NT2/D1 (cell line): ENCODE measurements around the gene SLC45A1.

Experiments used
- DNase-seq: peaks from one replicate; pipeline ENCODE4 v3.0.0-alpha.2; 2011; ENCODE audit warnings: low read depth, low spot score
- H3K27me3 ChIP-seq: 2 replicates; pipeline ENCODE4 v1.6.0; 2011; ENCODE audit warnings: mild to moderate bottlenecking; ENCODE audit not compliant: insufficient read length, insufficient read depth
- H3K36me3 ChIP-seq: 2 replicates; pipeline ENCODE4 v1.6.1; 2011; ENCODE audit warnings: mild to moderate bottlenecking, low read length, mixed read lengths; ENCODE audit not compliant: insufficient read depth, insufficient read length
- H3K4me1 ChIP-seq: 2 replicates; pipeline ENCODE4 v1.5.1; 2011; ENCODE audit not compliant: insufficient read depth, insufficient read length
- H3K4me3 ChIP-seq: 2 replicates; pipeline ENCODE4 v1.5.1; 2011; ENCODE audit warnings: low read depth; ENCODE audit not compliant: insufficient read length
- H3K9ac ChIP-seq: 2 replicates; pipeline ENCODE4 v1.6.0; 2011; ENCODE audit warnings: low read depth; ENCODE audit not compliant: insufficient read length
- H3K9me3 ChIP-seq: 2 replicates; pipeline ENCODE4 v1.5.1; 2011; ENCODE audit warnings: mild to moderate bottlenecking, low read length; ENCODE audit not compliant: insufficient read depth
- SUZ12 ChIP-seq: IDR thresholded peaks from 2 replicates; pipeline ENCODE4 v1.6.1; 2011; ENCODE audit not compliant: insufficient read length, insufficient read depth; ENCODE audit errors: extremely low read depth
- YY1 ChIP-seq: IDR thresholded peaks from 2 replicates; pipeline ENCODE4 v1.6.1; 2011; ENCODE audit not compliant: insufficient read length, insufficient read depth
- ZNF274 ChIP-seq: IDR thresholded peaks from 2 replicates; pipeline ENCODE4 v1.6.1; 2011; ENCODE audit warnings: mild to moderate bottlenecking, low read depth, low read length

Gene SLC45A1

GRCh38 chr1:8312235-8313218 lies 5.4 kb upstream of the SLC45A1 start:
- H3K4me1 ChIP-seq: peaks cover 8% of the 10 kb centered on the region
- TF ChIP-seq SUZ12 (no peak), ZNF274 (no peak), YY1 (no peak)
- no peak for DNase-seq

GRCh38 chr1:8313231-8313630 lies 4.7 kb upstream of the SLC45A1 start:
- Histone ChIP-seq H3K4me1 (peaks cover 8% of the 10 kb centered on the region), H3K36me3 (no peaks in the 10 kb centered on the region), H3K4me3 (no peak overlapping the region), H3K9me3 (no peaks in the 10 kb centered on the region), H3K9ac (no peak overlapping the region), H3K27me3 (peaks cover 13% of the 10 kb centered on the region)
- DNase-seq: no peak
- TF ChIP-seq ZNF274 (no peak), SUZ12 (no peak), YY1 (no peak)

More at GRCh38 chr1:8312235-8313218, 5.4 kb upstream of the SLC45A1 start:
- H3K36me3 ChIP-seq: no peaks in the 10 kb centered on the region
- H3K27me3 ChIP-seq: peaks cover 6% of the 10 kb centered on the region
- no peak overlapping the region for H3K4me3 ChIP-seq
- no peak overlapping the region for H3K9ac ChIP-seq
- no peaks in the 10 kb centered on the region for H3K9me3 ChIP-seq

GRCh38 chr1:8314346-8315280 lies 3.3 kb upstream of the SLC45A1 start:
- Histone ChIP-seq H3K9me3 (no peaks in the 10 kb centered on the region), H3K27me3 (peaks cover 25% of the 10 kb centered on the region), H3K9ac (peak overlapping the region; percentile 64), H3K4me3 (no peak overlapping the region), H3K36me3 (no peaks in the 10 kb centered on the region), H3K4me1 (peaks cover 11% of the 10 kb centered on the region)
- DNase-seq: peak; percentile 68
- TF ChIP-seq ZNF274: no peak
- no peak for TF ChIP-seq YY1
- TF ChIP-seq SUZ12: no peak

GRCh38 chr1:8315573-8316475 lies 2.1 kb upstream of the SLC45A1 start:
- no peak for DNase-seq
- Histone ChIP-seq H3K4me1 (peaks cover 11% of the 10 kb centered on the region), H3K36me3 (no peaks in the 10 kb centered on the region), H3K9me3 (no peaks in the 10 kb centered on the region), H3K27me3 (peaks cover 27% of the 10 kb centered on the region), H3K9ac (no peak overlapping the region), H3K4me3 (no peak overlapping the region)
- TF ChIP-seq YY1 (no peak), SUZ12 (no peak), ZNF274 (no peak)

- Histone ChIP-seq H3K36me3 (no peaks in the 10 kb centered on the region), H3K9ac (peak overlapping the region; percentile 56), H3K4me1 (peaks cover 11% of the 10 kb centered on the region), H3K9me3 (no peaks in the 10 kb centered on the region), H3K4me3 (peak overlapping the region; percentile 43), H3K27me3 (peaks cover 25% of the 10 kb centered on the region)
- no peak for DNase-seq
- no peak for TF ChIP-seq YY1
- no peak for TF ChIP-seq ZNF274
- no peak for TF ChIP-seq SUZ12
These were observed 522 bp downstream of the SLC45A1 start for GRCh38 chr1:8318436-8318835.

GRCh38 chr1:8321612-8322011 lies 3.7 kb downstream of the SLC45A1 start:
- H3K4me1 ChIP-seq: peaks cover 3% of the 10 kb centered on the region
- no peaks in the 10 kb centered on the region for H3K36me3 ChIP-seq
- H3K4me3 ChIP-seq: no peak overlapping the region
- H3K9me3 ChIP-seq: no peaks in the 10 kb centered on the region
- no peak for TF ChIP-seq ZNF274
- TF ChIP-seq SUZ12: no peak
- TF ChIP-seq YY1: no peak
- peaks cover 25% of the 10 kb centered on the region for H3K27me3 ChIP-seq
- no peak for DNase-seq
- H3K9ac ChIP-seq: no peak overlapping the region
